Smooth muscle cell (in vitro differentiated cells): ENCODE measurements around the gene EPHB2. TPM values are rescaled to one million over a fixed set of nuclear protein-coding genes. Genes with fewer than 3 reads are reported as not detected.

Experiments
- DNase-seq: peaks from one replicate; lab custom pipeline; 2025; ENCODE audit not compliant: unreplicated experiment; lab: John Stamatoyannopoulos, UW
- H2AFZ ChIP-seq: fragments of 200-600 bp; sonication (generic); 2 replicates; pipeline ENCODE4 v1.6.0; 2016; ENCODE audit warnings: antibody characterized with exemption, low read depth, mild to moderate bottlenecking
- H3F3A ChIP-seq: fragments of 200-600 bp; sonication (generic); 2 replicates; pipeline ENCODE4 v1.6.0; 2017; ENCODE audit warnings: antibody characterized with exemption, low read depth
- H3K27ac ChIP-seq: fragments of 200-600 bp; sonication (generic); 2 replicates; pipeline ENCODE4 v1.5.1; 2016; ENCODE audit warnings: low read depth, mild to moderate bottlenecking
- H3K27me3 ChIP-seq: fragments of 200-600 bp; sonication (generic); 2 replicates; pipeline ENCODE4 v1.6.1; 2016; ENCODE audit warnings: low read depth, mild to moderate bottlenecking
- H3K36me3 ChIP-seq: fragments of 200-600 bp; sonication (generic); 2 replicates; pipeline ENCODE4 v1.5.1; 2016; ENCODE audit warnings: low read depth
- H3K4me1 ChIP-seq: fragments of 200-600 bp; sonication (generic); 2 replicates; pipeline ENCODE4 v1.5.1; 2016; ENCODE audit warnings: low read depth
- H3K4me2 ChIP-seq: fragments of 200-600 bp; sonication (generic); 2 replicates; pipeline ENCODE4 v1.6.0; 2016; ENCODE audit warnings: mild to moderate bottlenecking
- H3K4me3 ChIP-seq: fragments of 200-600 bp; sonication (generic); 2 replicates; pipeline ENCODE4 v1.5.1; 2016; ENCODE audit warnings: mild to moderate bottlenecking
- H3K79me2 ChIP-seq: fragments of 200-600 bp; sonication (generic); 2 replicates; pipeline ENCODE4 v1.6.0; 2016; ENCODE audit warnings: low read depth, mild to moderate bottlenecking
- H3K9ac ChIP-seq: fragments of 200-600 bp; sonication (generic); 2 replicates; pipeline ENCODE4 v1.6.0; 2016; ENCODE audit warnings: low read depth
- H3K9me3 ChIP-seq: fragments of 200-600 bp; sonication (generic); replicated peaks from 2 replicates; pipeline ENCODE4 v1.5.1; 2016; ENCODE audit warnings: low read depth
- H4K20me1 ChIP-seq: fragments of 200-600 bp; sonication (generic); 2 replicates; pipeline ENCODE4 v1.6.0; 2016; ENCODE audit warnings: low read depth
- whole genome bisulfite sequencing: methylation state at CpG from one replicate; pipeline ENCODE4 v1.1.7; 2016; ENCODE audit warnings: low lambda C conversion rate; 5-methylcytosine and 5-hydroxymethylcytosine counted together
- polyA plus RNA-seq: library from polyadenylated mRNA; unstranded; fragments of >200 nt; fragmentation: Nextera tagmentation; extraction: Ambion mirVana; gene quantifications from 2 replicates; pipeline ENCODE4 v1.2.1, GENCODE V29; 2016
- total RNA-seq: library from RNA; depleted of rRNA; stranded (reverse); fragments of >200 nt; gene quantifications from 2 replicates; pipeline ENCODE4 v1.2.3, GENCODE V29; 2014
- TF ChIP-seq, protein P1 (sequence below): fragments of 200-600 bp; sonication (generic); IDR thresholded peaks from 2 replicates; pipeline ENCODE4 v1.5.1; 2017; ENCODE audit warnings: borderline replicate concordance, mild to moderate bottlenecking, antibody characterized with exemption; ENCODE audit not compliant: insufficient read depth, poor library complexity, severe bottlenecking

Gene EPHB2
- total and polyA plus RNA-seq, 2 experiments from 2014 or later, result 1.1 to 6.7 TPM

DNA sequence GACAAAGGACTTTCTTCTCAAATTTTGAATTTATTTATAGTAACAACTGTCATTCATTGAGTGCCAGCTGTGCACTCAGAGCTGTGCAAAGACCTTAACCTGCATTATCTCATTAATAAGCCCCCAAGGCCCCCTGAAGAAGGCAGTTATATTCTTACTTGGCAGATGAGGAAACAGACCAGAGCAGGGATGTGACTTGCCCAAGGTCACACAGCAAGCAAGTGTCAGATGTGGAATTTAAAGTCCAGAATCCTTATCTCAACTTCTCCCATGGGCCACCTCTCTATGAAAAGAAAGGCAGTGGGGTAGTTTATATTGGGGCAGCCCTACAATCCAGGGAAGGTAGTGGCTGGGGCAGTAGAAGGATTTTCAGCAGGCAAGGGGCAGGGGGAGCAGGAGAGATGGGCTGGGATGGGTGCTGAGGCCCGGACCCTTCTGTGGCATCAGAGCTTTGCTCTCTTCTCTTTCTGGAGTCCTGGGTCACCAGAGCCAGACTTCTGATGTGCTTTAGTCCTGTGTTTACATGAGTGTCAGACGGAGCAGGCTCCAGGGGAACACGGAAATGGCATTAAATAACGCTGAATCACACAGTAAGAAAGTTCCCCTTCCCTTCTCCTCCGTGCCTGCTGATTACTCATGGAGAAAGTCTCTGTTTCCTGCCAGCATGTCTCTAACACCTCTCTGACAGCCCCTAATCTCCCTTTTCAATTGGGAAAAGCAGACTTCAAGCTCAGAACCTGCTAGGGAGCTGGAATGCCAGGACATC is 39.5 kb downstream of the EPHB2 start:
- H3K4me1 ChIP-seq, result peaks cover 8% of the 10 kb centered on the region
- no peaks in the 10 kb centered on the region for H3K79me2 ChIP-seq
- peaks cover 15% of the 10 kb centered on the region for H3F3A ChIP-seq
- peak overlapping the region; percentile 83 for H3K27ac ChIP-seq
- no peak for DNase-seq
- no peak overlapping the region for H2AFZ ChIP-seq
- H3K9ac ChIP-seq, result peak overlapping the region; percentile 20
- H3K4me2 ChIP-seq, result peak overlapping the region; percentile 33
- H4K20me1 ChIP-seq, result no peaks in the 10 kb centered on the region
- 2% methylated on average over 5 of the region's 5 CpGs for WGBS
- no peaks in the 10 kb centered on the region for H3K9me3 ChIP-seq
- TF ChIP-seq, protein P1, sequence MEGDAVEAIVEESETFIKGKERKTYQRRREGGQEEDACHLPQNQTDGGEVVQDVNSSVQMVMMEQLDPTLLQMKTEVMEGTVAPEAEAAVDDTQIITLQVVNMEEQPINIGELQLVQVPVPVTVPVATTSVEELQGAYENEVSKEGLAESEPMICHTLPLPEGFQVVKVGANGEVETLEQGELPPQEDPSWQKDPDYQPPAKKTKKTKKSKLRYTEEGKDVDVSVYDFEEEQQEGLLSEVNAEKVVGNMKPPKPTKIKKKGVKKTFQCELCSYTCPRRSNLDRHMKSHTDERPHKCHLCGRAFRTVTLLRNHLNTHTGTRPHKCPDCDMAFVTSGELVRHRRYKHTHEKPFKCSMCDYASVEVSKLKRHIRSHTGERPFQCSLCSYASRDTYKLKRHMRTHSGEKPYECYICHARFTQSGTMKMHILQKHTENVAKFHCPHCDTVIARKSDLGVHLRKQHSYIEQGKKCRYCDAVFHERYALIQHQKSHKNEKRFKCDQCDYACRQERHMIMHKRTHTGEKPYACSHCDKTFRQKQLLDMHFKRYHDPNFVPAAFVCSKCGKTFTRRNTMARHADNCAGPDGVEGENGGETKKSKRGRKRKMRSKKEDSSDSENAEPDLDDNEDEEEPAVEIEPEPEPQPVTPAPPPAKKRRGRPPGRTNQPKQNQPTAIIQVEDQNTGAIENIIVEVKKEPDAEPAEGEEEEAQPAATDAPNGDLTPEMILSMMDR, result no peak
- H3K4me3 ChIP-seq, result no peak overlapping the region
- H3K27me3 ChIP-seq, result peaks cover 2% of the 10 kb centered on the region
- H3K36me3 ChIP-seq, result no peaks in the 10 kb centered on the region

DNA sequence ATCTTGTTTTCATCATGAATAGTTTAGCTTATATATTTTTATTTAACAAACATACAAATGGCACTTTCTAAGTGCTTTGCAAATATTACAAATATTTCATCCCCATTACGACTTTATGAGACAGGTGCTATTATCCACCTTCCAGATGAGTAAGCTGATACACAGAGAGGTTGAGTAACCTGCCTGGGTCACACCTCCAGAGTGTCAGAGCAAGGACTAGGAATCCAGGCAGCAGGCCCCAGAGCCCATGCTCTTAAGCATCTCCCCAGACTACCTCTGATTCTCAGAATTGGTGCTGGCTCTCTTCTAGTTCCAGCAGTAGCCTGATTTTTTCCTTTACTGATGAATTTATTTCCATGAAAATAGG is 40.0 kb downstream of the EPHB2 start:
- H3K4me3 ChIP-seq, result no peak overlapping the region
- TF ChIP-seq, protein P1, result no peak
- no peaks in the 10 kb centered on the region for H3K36me3 ChIP-seq
- no peak for DNase-seq
- peak overlapping the region; percentile 83 for H3K27ac ChIP-seq
- H2AFZ ChIP-seq, result no peak overlapping the region
- peaks cover 15% of the 10 kb centered on the region for H3F3A ChIP-seq
- peaks cover 7% of the 10 kb centered on the region for H3K27me3 ChIP-seq
- 41% methylated on average over 1 of the region's 1 CpG for WGBS
- H3K4me2 ChIP-seq, result peak overlapping the region; percentile 33
- peaks cover 8% of the 10 kb centered on the region for H3K4me1 ChIP-seq
- no peak overlapping the region for H3K9ac ChIP-seq
- H4K20me1 ChIP-seq, result no peaks in the 10 kb centered on the region
- no peaks in the 10 kb centered on the region for H3K9me3 ChIP-seq
- H3K79me2 ChIP-seq, result no peaks in the 10 kb centered on the region

DNA sequence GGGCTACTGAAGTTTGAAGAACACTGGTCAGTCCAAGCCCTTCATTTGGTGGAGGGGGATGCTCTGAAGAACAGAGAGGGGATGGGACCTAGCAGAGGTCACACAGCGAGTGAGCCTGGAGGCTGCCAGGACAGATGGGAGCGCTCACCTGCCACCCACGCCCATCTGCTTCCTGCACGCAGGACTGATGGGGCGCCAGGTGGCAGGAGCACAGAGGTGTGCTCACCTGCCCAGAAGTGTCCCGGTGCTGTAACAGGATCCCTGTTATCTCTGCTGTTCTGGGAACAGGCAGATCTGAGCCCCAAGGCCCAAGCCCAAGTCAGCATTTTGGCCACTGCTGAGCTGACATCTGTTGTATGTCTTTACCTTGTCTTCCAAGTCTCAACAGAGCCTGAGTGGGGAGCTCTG is 40.5 kb downstream of the EPHB2 start:
- Histone ChIP-seq H3K9me3 (no peaks in the 10 kb centered on the region), H4K20me1 (no peaks in the 10 kb centered on the region), H2AFZ (no peak overlapping the region), H3K27ac (peak overlapping the region; percentile 83), H3K9ac (no peak overlapping the region), H3K36me3 (no peaks in the 10 kb centered on the region), H3K4me1 (peaks cover 8% of the 10 kb centered on the region), H3K4me2 (peak overlapping the region; percentile 33), H3K79me2 (no peaks in the 10 kb centered on the region), H3K27me3 (peaks cover 11% of the 10 kb centered on the region), H3F3A (peaks cover 15% of the 10 kb centered on the region), H3K4me3 (no peak overlapping the region)
- no peak for DNase-seq
- WGBS, result 76% methylated on average over 6 of the region's 6 CpGs
- TF ChIP-seq, protein P1, result no peak

DNA sequence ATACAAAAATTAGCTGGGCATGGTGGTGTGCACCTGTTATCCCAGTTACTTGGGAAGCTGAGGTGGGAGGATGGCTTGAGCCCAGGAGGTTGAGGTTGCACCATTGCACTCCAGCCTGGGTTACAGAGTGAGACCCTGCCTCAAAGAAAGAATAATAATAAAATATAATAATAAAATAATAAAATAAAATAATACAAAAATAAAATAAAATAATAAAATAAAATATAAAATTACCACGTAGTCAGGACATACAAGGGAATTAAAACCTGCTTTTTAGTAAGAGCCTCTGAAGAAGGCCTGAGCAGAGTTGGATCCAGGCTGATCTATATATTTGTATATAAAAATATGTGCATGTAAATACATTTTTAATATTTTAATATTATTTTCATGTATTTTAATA is 41.7 kb downstream of the EPHB2 start:
- Histone ChIP-seq H3K27ac (no peak overlapping the region), H3K79me2 (no peaks in the 10 kb centered on the region), H4K20me1 (no peaks in the 10 kb centered on the region), H3F3A (peaks cover 15% of the 10 kb centered on the region), H3K27me3 (peaks cover 19% of the 10 kb centered on the region), H3K4me1 (peaks cover 8% of the 10 kb centered on the region), H3K4me3 (no peak overlapping the region), H3K36me3 (no peaks in the 10 kb centered on the region), H3K4me2 (no peak overlapping the region), H3K9ac (no peak overlapping the region), H3K9me3 (no peaks in the 10 kb centered on the region), H2AFZ (no peak overlapping the region)
- no peak for DNase-seq
- 91% methylated on average over 1 of the region's 1 CpG for WGBS
- TF ChIP-seq, protein P1, result no peak
